HG03159 (cell line): ENCODE measurements around the gene LCE7A.

ENCODE experiments used
- ATAC-seq: cut with Tn5 transposase; IDR thresholded peaks from one replicate; pipeline ENCODE4 v1.9.1; 2021; ENCODE audit warnings: mild to moderate bottlenecking, moderate library complexity; ENCODE audit not compliant: unreplicated experiment

Gene LCE7A

DNA sequence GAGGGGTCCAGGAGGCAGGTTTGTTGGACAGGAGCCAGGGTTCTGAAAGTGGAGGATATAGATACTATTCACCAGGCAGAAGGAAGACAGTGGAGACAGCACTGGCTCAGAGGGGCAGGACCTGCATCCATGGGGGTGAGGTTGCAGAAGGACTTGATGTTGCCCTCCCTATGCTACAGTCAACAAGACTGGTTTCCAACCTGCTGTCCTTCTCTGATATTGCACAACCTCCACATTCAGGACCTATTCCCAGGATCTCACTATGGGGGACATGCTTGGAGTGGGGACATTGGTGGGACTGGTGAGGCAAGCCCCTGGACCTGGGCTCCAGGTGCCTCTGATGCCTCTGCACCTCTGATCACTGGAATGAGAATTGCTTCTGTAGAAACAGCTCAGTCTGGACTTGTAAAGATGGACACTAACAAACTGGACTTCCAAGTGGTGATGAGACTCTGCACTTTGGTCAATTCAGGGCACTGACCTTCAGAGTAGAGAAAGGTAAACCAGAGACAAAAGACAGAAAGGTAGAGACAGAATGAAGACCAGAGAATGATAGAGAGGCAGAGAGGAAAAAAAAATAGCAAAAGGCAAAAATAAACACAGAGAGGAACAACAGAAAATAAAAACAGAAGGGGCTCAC, 19.9 kb downstream of the LCE7A start:
- ATAC-seq = no peak

DNA sequence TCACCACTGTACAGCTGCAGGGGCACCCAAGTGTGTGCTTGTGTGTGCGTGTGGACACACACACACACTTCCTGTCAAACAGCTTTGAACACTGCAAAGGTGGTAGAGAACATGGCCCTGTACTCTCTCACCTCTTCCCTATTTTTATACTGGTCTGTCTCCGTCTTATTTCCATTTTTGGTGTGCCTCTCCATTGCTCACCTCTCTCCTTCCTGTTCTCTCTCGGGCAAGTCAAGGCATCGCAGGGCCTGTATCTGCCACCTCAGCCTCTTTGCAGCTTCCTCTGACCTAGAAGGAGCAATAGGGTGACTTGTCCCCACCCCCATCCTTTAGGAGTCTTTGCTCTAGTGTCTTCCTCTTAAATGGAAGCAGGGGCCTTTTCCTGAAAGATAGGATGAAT, 20.5 kb downstream of the LCE7A start:
- ATAC-seq = no peak

DNA sequence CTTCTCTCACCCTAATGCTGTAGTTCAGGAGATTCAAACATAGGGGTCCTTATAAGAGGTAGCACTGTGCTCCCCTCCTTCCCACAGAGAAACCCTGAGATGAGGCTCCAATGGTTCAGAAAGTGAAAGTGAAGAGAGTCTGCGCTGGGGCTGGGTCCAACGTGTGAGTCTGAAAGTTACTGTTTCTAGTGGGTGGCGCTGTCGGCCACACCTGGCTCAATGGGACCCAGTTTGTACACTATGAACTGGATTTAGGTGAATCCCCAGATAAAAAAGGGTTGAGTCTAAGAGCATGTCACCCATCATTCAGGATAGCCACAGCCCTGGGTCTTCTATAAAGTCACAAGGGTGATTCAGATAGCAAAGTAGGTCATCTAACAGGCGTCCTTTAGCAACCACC, 21.1 kb downstream of the LCE7A start:
- ATAC-seq = no peak

DNA sequence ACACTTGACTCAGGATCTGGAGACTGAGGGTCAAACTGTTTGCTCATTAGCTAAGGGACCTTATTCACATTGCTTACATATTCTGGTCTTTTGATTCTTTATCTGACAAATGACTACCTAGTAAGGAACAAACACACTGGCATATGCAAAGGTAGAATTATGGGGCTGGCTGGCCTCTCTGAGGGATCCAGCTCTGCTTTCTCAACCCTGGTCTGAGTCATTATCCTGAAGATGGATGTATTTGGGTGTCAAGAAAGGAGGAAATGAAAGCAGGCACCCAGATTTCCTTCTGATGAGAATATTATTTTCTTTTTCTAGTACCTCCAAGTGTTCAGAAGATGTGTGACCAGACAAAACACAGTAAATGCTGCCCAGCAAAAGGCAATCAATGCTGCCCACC, 24.3 kb downstream of the LCE7A start:
- no peak for ATAC-seq

DNA sequence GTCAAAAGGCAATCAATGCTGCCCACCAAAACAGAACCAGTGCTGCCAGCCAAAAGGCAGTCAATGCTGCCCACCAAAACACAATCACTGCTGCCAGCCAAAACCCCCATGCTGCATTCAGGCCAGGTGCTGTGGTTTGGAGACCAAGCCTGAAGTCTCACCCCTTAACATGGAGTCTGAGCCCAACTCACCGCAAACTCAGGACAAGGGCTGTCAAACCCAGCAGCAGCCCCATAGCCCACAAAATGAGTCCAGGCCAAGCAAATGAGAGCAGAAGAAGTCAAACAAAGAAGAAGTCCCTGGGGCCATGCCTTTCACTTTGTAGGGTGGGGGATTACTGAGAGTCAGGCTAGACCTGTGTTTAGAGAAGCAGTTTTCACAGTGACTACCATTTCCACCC, 24.7 kb downstream of the LCE7A start:
- no peak for ATAC-seq

DNA sequence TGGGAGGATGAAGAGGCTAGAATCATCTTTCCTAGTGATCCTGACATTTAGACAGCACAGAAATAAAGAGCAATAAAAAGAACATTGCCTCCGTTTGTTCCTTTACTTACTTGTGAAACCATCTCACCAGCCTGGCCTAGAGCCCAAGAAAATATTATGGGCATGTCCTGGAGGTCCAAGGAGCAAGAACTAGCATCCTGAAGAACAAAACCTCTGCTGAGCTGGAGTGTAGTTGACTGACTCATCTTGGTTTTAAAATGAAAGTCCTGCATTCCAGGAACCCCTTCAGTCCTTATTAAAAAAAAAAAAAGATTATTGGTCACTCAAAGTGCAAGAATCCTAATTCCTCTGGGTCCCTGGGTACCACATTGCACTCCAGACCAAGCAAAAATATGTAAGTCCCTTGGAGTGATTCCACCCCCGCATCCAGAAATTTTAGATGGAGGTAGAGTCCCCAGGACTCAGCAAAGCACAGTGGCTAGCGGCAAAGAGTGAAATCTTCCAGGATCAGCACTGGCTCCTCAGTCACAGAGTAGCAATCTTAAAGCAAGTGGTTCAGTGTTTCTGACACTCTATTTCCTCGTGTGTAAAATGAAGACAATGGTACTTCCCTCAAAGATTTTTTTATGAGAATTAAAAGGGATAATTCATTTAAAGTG, 25.3 kb downstream of the LCE7A start:
- no peak for ATAC-seq

DNA sequence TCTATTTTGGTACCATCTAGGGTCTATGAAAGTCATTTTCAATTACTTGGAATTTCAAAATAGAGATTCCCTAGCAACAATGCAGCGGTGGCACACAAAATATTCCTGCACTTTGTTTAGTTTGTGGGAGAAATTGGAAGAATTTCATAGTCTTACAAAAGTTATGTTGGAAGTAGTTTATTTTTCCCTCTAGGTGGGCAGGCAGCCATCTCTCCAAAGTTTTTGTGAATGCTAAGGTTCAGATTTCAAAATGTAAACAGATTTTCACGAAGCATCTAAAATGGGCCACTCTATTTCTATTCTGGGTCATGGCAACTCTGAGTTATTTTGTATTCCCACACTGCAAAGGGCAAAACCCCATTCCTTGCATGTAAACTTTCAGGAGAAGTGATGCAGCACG, 26.3 kb downstream of the LCE7A start:
- ATAC-seq = no peak

DNA sequence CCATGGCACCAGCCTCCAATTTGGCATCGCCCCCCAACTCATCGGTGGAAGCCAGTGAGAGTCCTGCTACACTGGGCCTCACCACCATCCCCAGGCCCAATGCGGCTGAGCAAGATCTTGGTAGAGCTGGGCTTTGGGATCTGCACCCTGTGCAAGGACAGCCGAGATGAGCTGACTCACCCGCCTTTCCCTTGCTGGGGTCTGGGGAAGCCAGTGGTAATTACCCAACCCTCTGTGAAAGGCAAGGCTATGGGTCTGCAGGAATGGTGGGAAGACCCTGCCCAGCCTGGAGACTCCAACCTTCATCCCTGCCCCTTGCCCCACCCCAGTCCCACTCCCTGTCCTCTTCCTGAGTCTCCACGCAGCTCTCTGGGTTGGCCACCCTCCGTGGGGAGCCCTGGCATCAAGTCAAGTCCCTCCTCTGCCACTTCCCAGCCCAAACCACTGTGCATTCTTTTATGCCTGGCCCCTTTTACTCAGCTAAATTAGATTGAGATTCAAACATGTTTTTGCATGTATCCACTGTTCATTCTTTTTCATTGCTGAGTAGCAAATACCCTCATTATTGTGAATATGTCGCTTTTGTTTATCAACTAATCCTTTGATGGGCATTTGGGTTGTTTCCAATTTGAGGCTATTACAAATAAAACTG, 27.1 kb downstream of the LCE7A start:
- no peak for ATAC-seq

DNA sequence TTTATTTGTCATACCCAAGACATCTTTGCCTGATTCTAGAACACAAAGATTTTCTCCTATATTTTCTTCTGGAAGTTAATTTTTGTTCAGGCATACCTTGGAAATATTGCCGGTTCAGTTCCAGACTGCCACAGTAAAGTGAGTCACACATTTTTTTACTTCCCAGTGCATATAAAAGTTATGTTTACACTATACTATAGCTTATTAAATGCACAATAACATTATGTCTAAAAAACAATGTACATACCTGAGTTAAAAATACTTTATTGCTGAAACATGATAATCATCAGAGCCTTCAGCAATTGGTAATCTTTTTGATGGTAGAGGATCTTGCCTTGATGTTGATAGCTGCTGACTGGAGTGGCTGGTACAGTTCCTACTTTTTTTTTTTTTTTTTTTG, 28.3 kb downstream of the LCE7A start:
- no peak for ATAC-seq

DNA sequence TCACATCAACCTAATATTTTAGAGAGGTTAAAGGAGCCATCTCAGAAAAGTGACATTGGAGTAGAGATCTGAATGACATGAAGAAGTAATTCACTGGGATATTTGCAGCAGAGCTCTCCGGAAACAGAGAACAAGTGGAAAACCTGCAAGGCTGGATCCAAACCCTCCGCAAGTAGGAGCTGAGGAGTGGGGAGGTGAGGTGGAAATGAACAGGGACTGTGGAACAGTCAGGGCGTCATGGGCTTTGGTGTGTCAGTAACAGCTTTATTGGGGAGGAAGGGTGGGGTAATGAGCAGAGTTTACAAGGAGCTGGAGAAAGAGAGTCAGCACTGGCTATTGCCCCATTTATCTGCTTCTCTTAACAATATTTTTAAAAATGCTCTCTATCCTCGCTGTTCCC, 39.2 kb downstream of the LCE7A start:
- ATAC-seq = no peak

DNA sequence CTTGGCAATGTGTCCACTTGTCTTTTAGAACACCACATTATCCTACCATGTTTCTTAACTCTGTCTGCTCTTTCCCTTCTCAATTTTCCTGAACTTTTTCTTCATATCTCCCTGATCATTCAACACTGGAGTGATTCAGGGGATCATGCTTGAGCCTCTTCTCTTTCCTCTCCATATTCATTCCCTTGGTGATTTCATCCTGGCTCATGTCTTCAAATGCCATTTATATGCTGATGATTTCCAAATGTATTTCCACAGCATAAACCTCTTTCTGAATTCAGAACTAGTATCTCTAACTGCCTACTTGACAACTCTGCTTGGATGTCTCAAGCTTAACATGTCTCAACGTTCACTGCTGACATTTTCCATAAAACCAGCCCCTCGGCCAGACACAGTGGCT, 40.1 kb downstream of the LCE7A start:
- ATAC-seq = no peak

DNA sequence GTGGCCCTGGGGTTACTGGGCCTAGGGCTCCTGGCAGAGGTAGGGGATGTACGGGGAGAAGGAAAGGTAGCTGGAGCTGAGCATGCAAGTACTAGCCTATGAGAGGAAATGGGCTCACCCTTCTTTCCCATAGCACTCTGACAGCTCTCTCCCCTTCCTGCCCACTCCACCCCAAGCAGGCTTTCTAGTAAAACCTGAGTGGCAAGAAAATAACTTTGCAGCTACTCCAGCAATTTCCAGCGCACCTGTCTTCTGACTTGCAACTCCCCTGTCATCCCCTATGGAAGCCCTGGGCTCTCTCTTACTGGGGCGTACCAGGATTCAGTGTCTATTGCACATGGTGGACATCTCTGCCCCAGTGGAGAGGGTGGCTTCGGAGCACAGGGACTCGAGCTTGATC, 41.8 kb downstream of the LCE7A start:
- no peak for ATAC-seq

DNA sequence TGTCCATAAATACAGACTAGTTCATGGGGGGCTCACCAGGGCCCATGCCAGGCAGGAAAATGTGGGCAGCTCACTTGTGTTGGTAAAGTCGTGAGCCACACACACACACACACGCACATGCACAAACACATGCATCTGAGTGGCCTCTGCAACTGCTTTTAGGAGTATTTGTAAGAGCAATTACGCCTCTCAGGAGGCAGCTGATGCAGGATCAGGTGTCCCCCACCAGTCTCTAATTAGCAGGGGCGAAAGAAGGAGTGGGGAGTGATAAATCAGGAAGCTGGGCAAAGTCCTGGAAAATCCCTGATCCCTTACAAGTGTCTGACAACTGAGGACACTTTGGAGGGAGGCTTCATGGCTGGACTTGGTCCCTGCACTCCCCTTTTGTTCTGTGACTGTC, 42.8 kb downstream of the LCE7A start:
- no peak for ATAC-seq

DNA sequence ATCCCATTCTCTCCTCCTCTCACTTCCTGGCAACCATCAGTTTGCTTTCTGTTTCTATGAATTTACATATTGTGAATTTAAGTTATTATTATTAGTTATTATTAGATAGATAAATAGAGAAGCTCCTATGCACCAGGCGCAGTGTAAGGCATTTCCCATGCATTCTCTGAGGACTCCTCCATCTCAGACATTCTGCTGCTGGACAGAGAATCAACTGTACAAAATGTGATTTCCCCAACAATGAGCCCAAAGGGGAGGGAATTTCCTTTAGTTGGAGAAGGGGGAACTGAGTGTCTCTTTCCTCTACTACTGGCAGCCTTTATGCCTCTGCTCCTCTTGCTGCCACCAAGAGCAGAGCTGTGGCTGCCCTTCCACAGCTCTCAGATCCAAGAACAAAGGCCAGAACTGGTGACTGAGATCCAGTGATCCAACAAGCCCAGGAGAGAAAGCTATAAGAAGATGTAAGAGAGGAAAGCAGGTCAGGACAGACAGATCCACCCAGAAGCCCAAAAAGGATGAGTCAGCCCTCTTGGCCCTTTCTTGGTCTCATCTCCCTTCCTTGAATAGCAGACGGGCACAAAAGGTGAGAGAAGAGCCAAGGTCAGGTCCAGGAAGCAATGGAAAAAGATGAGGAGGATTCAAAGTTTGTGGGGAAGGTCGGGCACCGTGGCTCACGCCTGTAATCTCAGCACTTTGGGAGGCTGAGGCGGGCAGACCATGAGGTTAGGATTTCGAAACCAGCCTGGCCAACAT, 45.1 kb downstream of the LCE7A start:
- ATAC-seq = no peak

DNA sequence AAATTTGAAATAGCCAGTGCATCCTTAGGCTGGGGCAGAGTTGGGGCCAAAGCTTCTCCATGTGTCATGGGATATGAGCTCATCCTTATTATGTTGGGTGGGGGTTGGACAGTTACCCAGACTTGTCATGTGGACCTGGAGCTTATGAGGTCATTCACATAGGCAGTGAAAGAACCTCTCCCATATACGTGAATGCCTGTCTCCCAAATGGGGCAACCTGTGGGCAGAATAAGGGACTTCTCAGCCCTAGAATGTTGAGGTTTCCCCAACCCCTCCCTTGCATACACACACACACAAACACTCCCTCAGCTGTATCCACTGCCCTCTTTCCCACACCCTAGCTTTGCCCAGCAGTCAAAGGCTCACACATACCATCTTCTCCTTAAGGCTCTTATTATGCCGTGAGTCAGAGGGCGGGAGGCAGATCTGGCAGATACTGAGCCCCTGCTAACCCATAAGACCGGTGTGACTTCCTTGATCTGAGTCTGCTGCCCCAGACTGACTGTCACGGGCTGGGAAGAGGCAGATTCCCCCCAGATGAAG, 46.3 kb downstream of the LCE7A start:
- no peak for ATAC-seq

DNA sequence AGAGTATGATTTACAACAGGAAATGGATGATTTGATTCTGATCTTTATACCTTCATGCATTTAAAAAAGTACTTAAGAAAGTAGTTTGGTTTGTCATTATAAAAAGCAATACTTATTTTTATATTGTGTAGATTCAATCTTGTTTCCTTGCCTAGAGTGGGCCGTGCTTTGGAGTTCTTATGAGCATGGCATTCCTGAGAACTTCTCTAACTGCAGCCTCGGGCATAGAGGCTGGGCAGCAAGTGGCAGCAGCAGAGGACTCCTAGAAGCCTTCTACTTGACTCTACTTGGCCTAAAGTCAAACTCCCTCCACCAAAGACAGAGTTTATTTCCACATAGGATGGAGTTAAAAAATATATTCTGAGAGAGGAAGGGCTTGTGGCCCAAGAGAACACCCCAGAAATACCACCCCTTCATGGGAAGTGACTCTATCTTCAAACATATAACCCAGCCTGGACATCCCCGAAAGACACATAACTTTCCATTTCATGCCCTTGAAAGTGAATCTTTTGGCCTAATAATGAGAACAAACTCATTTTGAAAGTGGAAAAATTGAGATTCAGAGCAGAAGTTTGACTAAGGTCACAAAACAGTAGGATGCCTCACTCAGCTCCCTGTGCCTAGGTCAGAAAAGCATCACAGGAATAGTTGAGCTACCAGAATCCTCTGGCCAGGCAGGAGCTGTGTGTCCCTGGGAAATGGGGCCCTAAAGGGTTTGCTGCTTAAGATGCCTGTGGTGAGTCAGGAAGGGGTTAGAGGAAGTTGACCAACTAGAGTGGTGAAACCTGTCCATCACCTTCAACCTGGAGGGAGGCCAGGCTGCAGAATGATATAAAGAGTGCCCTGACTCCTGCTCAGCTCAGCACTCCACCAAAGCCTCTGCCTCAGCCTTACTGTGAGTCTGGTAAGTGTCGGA, 48.1 kb downstream of the LCE7A start, which contains the start of gene IVL:
TSS of gene IVL (plus strand) at position 861 of the 916 bp plus-strand sequence. CDS start 1,252 bp downstream, outside the sequence.
- ATAC-seq = no peak

DNA sequence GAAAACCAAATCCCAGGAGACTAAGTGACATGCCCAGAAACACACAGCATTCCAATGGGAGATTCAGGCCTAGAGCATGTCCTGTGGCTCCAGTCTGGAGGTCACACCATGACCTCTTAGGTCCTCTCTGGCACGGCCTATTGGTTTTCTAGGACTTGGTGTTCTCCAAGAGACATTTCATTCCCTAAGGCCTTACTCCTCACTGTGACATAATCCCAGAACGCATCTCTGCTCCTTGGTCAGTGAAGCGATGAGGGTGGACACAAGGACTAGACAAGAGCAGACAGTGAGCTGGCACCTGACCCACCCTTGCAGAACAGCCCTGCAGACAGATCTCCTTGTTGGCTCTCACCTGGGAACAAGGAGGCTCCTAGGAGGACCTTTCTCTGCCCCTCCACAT, 49.4 kb downstream of the LCE7A start:
- no peak for ATAC-seq
